ENCODE results near the gene CMIP.
A peak's percentile ranks its signal among the peaks of the same experiment; 100 is the strongest.

Gene CMIP

GRCh38 chr16:81553814-81554675, 109.4 kb downstream of the CMIP start:
- DNase-seq = no peak

GRCh38 chr16:81554979-81555378, 110.4 kb downstream of the CMIP start:
- DNase-seq = no peak

- DNase-seq = no peak
Observed at GRCh38 chr16:81555660-81556059, 111.1 kb downstream of the CMIP start.

- no peak for DNase-seq
Observed at GRCh38 chr16:81556715-81557284, 112.2 kb downstream of the CMIP start.

GRCh38 chr16:81558077-81558443, 113.5 kb downstream of the CMIP start:
- DNase-seq = no peak

GRCh38 chr16:81558444-81559175, 114.0 kb downstream of the CMIP start:
- peak in 1 of 2 donors; percentile 16 for DNase-seq

- no peak for DNase-seq
Observed at GRCh38 chr16:81560979-81561657, 116.5 kb downstream of the CMIP start.

GRCh38 chr16:81562174-81562849, 117.7 kb downstream of the CMIP start:
- no peak for DNase-seq

- no peak for DNase-seq
Observed at GRCh38 chr16:81562926-81563325, 118.3 kb downstream of the CMIP start.

- peak in 1 of 2 donors; percentile 14 for DNase-seq
Observed at GRCh38 chr16:81564421-81564911, 119.9 kb downstream of the CMIP start.

- DNase-seq = no peak
Observed at GRCh38 chr16:81565321-81566028, 120.9 kb downstream of the CMIP start.

GRCh38 chr16:81566086-81567007, 121.7 kb downstream of the CMIP start:
- DNase-seq = no peak

GRCh38 chr16:81567087-81567486, 122.5 kb downstream of the CMIP start:
- DNase-seq = no peak

GRCh38 chr16:81567987-81568748, 123.6 kb downstream of the CMIP start:
- no peak for DNase-seq

GRCh38 chr16:81568749-81569087, 124.1 kb downstream of the CMIP start:
- no peak for DNase-seq

GRCh38 chr16:81569361-81570034, 124.9 kb downstream of the CMIP start:
- DNase-seq = no peak

GRCh38 chr16:81570151-81570846, 125.7 kb downstream of the CMIP start:
- no peak for DNase-seq

GRCh38 chr16:81571175-81571574, 126.6 kb downstream of the CMIP start:
- no peak for DNase-seq
